Adipocyte (in vitro differentiated cells): ENCODE measurements around the gene DCAF17.

Experiments
- DNase-seq: peaks from one replicate; pipeline ENCODE4 v3.0.0-alpha.2; 2015; ENCODE audit warnings: low read depth
- H3K27me3 ChIP-seq: replicated peaks from 2 replicates; pipeline ENCODE4 v1.7.0; 2013; ENCODE audit warnings: mild to moderate bottlenecking, low read length, moderate library complexity; ENCODE audit not compliant: control insufficient read depth, insufficient read depth
- H3K36me3 ChIP-seq: 2 replicates; pipeline ENCODE4 v1.7.0; 2013; ENCODE audit warnings: low read length, mild to moderate bottlenecking, moderate library complexity; ENCODE audit not compliant: control insufficient read depth, insufficient read depth, severe bottlenecking
- H3K4me1 ChIP-seq: 2 replicates; pipeline ENCODE4 v1.7.0; 2013; ENCODE audit warnings: mild to moderate bottlenecking, low read length, moderate library complexity; ENCODE audit not compliant: control insufficient read depth, insufficient read depth
- H3K4me3 ChIP-seq: 2 replicates; pipeline ENCODE4 v1.7.0; 2013; ENCODE audit warnings: mild to moderate bottlenecking, low read length, moderate library complexity
- H3K9ac ChIP-seq: 2 replicates; pipeline ENCODE4 v1.7.0; 2013; ENCODE audit warnings: mild to moderate bottlenecking, low read length, moderate library complexity
- H3K9me3 ChIP-seq: 2 replicates; pipeline ENCODE4 v1.7.0; 2013; ENCODE audit warnings: mild to moderate bottlenecking, low read length, moderate library complexity; ENCODE audit not compliant: control insufficient read depth

The DCAF17 gene

DNA sequence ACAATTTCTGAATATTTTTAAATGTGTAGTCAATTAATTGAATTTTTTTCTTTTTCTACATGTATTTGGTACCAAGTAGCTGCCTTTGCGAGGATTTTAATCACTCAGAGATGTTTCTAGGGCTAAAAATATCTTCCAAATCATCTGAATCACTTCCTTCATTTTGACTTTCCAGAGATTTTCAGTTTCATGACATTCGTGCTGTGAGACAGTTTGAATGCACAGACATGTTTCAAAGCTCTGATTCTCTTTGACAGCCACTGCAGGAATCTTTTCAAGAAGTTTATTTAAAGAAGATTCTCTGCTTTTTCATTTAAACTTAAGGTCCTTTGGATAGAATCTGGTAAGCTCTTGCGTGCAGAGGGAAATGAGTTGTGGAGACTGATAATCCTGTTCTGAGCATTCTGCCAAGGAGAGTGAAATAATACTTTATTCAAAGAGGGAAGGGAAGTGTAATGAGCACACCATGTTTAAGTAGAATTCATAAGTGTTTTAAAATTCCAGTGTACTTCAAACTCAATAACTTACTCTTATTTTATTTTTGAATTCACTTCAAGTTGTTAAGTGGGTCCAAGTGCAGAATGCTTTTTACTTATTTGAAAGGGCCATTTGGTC, 97.9 kb downstream of the DCAF17 start:
- H3K27me3 ChIP-seq: no peaks in the 10 kb centered on the region
- H3K9ac ChIP-seq: peak overlapping the region; percentile 66
- peaks cover 5% of the 10 kb centered on the region for H3K36me3 ChIP-seq
- no peaks in the 10 kb centered on the region for H3K9me3 ChIP-seq
- peaks cover 31% of the 10 kb centered on the region for H3K4me1 ChIP-seq
- peak; percentile 76 for DNase-seq
- peak overlapping the region; percentile 51 for H3K4me3 ChIP-seq

DNA sequence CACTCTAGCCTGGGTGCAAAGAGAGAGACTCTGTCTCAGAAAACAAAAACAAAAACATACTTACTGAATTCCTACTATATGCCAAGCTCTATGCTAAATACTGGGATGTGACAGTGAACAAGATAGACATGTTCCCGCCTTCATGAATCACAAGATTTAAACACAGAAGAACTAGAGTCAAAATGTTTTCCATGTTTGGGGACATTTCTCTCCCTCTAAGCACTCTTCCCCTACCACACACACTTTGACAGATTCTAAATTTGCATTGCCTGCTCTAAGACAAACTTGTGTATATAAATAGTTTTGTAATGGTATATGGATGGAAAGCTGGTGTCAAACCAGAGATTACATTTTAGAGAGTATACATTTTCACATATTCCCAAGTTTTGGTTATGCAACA, 99.3 kb downstream of the DCAF17 start:
- Histone ChIP-seq H3K4me3 (no peak overlapping the region), H3K36me3 (peaks cover 3% of the 10 kb centered on the region), H3K27me3 (no peaks in the 10 kb centered on the region), H3K9me3 (no peaks in the 10 kb centered on the region), H3K4me1 (peaks cover 35% of the 10 kb centered on the region), H3K9ac (no peak overlapping the region)
- no peak for DNase-seq
